OCI-LY7 (cell line): ENCODE measurements around the gene ULK1. TPM values are rescaled to one million over a fixed set of nuclear protein-coding genes. Genes with fewer than 3 reads are reported as not detected.

ENCODE experiments used
- BruUV-seq: library from RNA; stranded (reverse); fragments of 400-500 nt; replicated peaks from 2 replicates; lab custom pipeline; 2021; lab: Mats Ljungman, UMichigan
- CTCF ChIA-PET: fragments of 300-600 bp; sonication (Branson Sonifier 250); formaldehyde crosslinking; loops from one replicate; lab custom pipeline; 2022; ENCODE audit warnings: antibody characterized with exemption; ENCODE audit not compliant: unreplicated experiment; lab: Charles Lee
- POLR2A ChIA-PET: fragments of 300-600 bp; sonication (Branson Sonifier 250); formaldehyde crosslinking; loops from one replicate; lab custom pipeline; 2022; ENCODE audit warnings: antibody characterized with exemption; lab: Charles Lee
- DNase-seq: peaks from one replicate; pipeline ENCODE4 v3.0.0-alpha.2; 2015; ENCODE audit warnings: low spot score
- H2AFZ ChIP-seq: fragments of 200-600 bp; sonication (generic), shearing (Covaris generic); 2 replicates; pipeline ENCODE4 v1.6.1; 2014; ENCODE audit warnings: mild to moderate bottlenecking, antibody characterized with exemption, low read length, moderate library complexity
- H3K27ac ChIP-seq: fragments of 200-600 bp; sonication (generic); 2 replicates; pipeline ENCODE4 v1.5.1; 2014; ENCODE audit warnings: mixed run types, low read depth, mild to moderate bottlenecking, moderate library complexity, low read length, inconsistent platforms; ENCODE audit not compliant: poor library complexity, severe bottlenecking
- H3K36me3 ChIP-seq: fragments of 200-600 bp; sonication (generic); 2 replicates; pipeline ENCODE4 v1.6.1; 2014; ENCODE audit warnings: mild to moderate bottlenecking, antibody characterized with exemption, low read length, moderate library complexity, mixed read lengths; ENCODE audit not compliant: insufficient read depth
- H3K4me1 ChIP-seq: fragments of 200-600 bp; sonication (generic); 2 replicates; pipeline ENCODE4 v1.5.1; 2014; ENCODE audit warnings: mild to moderate bottlenecking, low read length; ENCODE audit not compliant: insufficient read depth, poor library complexity, severe bottlenecking
- H3K4me2 ChIP-seq: fragments of 200-600 bp; sonication (generic); 2 replicates; pipeline ENCODE4 v1.6.1; 2014; ENCODE audit warnings: mild to moderate bottlenecking, low read length
- H3K4me3 ChIP-seq: fragments of 200-600 bp; sonication (generic); 2 replicates; pipeline ENCODE4 v1.5.1; 2014; ENCODE audit warnings: mild to moderate bottlenecking, low read depth, low read length; ENCODE audit not compliant: poor library complexity, severe bottlenecking
- H3K79me2 ChIP-seq: fragments of 200-600 bp; sonication (generic); 2 replicates; pipeline ENCODE4 v1.6.1; 2016; ENCODE audit warnings: low read depth, mild to moderate bottlenecking, low read length, moderate library complexity, mixed read lengths; ENCODE audit not compliant: insufficient read depth
- H3K9me2 ChIP-seq: fragments of 200-600 bp; sonication (generic); 2 replicates; pipeline ENCODE4 v1.6.1; 2016; ENCODE audit warnings: mild to moderate bottlenecking, low read length, mixed read lengths; ENCODE audit not compliant: insufficient read depth
- H3K9me3 ChIP-seq: fragments of 200-600 bp; sonication (generic); 2 replicates; pipeline ENCODE4 v1.6.1; 2014; ENCODE audit warnings: mild to moderate bottlenecking, mixed run types, low read length, mixed read lengths
- H4K20me1 ChIP-seq: fragments of 200-600 bp; sonication (generic); 2 replicates; pipeline ENCODE4 v1.6.1; 2014; ENCODE audit warnings: mild to moderate bottlenecking, antibody characterized with exemption, low read length, moderate library complexity, mixed read lengths; ENCODE audit not compliant: insufficient read depth
- CTCF ChIP-seq: fragments of 200-600 bp; sonication (generic); conservative IDR thresholded peaks from 2 replicates; pipeline ENCODE4 v1.5.1; 2014; ENCODE audit warnings: mild to moderate bottlenecking, antibody characterized with exemption, low read length, moderate library complexity, mixed read lengths
- EZH2phosphoT487 ChIP-seq: fragments of 200-600 bp; sonication (generic); IDR thresholded peaks from 2 replicates; pipeline ENCODE4 v1.6.1; 2018; ENCODE audit warnings: low read depth, borderline replicate concordance, mild to moderate bottlenecking, mixed run types, antibody characterized with exemption, low read length, moderate library complexity, mixed read lengths
- intact Hi-C: fragments of 100-400 bp; cut with micrococcal nuclease; formaldehyde crosslinking; loops from one replicate; pipeline ENCODE4 v1.10.0; 2022; ENCODE audit not compliant: unreplicated experiment
- total RNA-seq, 2 experiments: library from RNA; depleted of rRNA in 1 of 2; stranded (reverse); fragments of >200 nt in 1 of 2; shearing (Covaris generic) in 1 of 2; gene quantifications; 2 replicates each; pipeline ENCODE4 v1.2.3, GENCODE V29; 2014 to 2022

ULK1 gene
- total RNA-seq, 2 experiments from 2014 or later, result 4.3 to 15.5 TPM

DNA sequence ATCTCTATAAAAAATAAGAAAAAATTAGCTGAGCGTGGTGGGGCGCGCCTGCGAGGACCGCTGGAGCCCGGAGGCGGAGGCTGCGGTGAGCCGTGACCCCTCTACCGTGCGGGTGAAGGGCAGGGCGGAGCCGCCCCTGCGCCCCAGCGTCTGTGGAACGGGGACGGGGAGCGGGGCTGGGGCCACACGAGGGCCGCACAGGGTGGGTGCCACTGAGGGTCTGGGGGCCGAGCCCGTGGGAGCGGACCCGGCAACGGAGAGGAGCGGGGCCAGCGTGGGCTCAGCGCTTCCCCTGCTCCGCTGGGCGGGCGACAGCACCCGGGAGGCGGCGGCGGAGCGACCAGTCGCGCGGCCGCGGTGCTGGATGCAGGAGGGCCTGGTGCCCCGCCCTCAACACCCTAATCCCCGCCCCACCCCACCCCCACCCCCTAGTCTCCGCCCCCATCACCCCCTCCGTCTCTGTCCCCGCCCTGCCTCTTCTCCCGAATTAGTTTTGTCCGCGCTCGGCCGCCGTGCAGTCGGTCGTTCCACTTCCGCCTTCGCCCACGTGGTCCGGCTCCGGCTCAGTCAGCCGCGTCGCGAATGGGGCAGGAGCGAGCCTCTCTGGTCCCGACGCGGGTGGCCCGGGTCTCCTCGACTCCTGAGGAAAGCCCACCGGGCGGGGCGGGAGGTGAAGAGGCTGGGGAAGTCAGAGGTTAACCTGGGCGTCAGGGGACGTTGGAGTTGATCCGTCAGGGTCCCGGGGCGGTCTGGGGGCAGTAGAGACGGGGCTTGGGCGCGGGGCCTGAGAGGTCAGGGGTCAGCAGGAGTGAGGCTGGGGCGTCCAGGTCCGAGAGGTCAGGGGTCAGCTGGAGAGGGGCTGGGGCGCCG lies 34.5 kb downstream of the ULK1 start, which contains the start of gene PUS1:
TSS of gene PUS1 (plus strand) at position 566 of the 870 bp plus-strand sequence. CDS start 447 bp downstream, outside the sequence.
- H3K36me3 ChIP-seq, result peaks cover 38% of the 10 kb centered on the region
- TF ChIP-seq EZH2phosphoT487 (no peak), CTCF (no peak)
- H3K27ac ChIP-seq, result peak within 1 kb of the TSS; percentile 65
- H3K79me2 ChIP-seq, result peaks cover 25% of the 10 kb centered on the region
- DNase-seq, result peak; percentile 95
- H3K9me3 ChIP-seq, result no peaks in the 10 kb centered on the region
- H3K4me3 ChIP-seq, result peak within 1 kb of the TSS; percentile 94
- peak within 1 kb of the TSS; percentile 96 for H3K4me2 ChIP-seq
- ChIA-PET POLR2A (interaction anchor here (0.5 kb wide), 1 partner anchor 15 kb away, joined by 3 read pairs; no protein-coding TSS in a partner anchor), CTCF (no interaction called here)
- H3K4me1 ChIP-seq, result peaks cover 28% of the 10 kb centered on the region
- BruUV-seq, result no TSS peak
- H2AFZ ChIP-seq, result peak within 1 kb of the TSS; percentile 17; the same call in 1 of the 2 replicates
- no peaks in the 10 kb centered on the region for H3K9me2 ChIP-seq
- H4K20me1 ChIP-seq, result peaks cover 4% of the 10 kb centered on the region; the same call in 1 of the 2 replicates
- intact Hi-C loops, result loop anchor here (1.0 to 10.0 kb wide), 3 partner anchors 20 to 136 kb away; partner anchors contain the start of genes EP400 and ULK1

DNA sequence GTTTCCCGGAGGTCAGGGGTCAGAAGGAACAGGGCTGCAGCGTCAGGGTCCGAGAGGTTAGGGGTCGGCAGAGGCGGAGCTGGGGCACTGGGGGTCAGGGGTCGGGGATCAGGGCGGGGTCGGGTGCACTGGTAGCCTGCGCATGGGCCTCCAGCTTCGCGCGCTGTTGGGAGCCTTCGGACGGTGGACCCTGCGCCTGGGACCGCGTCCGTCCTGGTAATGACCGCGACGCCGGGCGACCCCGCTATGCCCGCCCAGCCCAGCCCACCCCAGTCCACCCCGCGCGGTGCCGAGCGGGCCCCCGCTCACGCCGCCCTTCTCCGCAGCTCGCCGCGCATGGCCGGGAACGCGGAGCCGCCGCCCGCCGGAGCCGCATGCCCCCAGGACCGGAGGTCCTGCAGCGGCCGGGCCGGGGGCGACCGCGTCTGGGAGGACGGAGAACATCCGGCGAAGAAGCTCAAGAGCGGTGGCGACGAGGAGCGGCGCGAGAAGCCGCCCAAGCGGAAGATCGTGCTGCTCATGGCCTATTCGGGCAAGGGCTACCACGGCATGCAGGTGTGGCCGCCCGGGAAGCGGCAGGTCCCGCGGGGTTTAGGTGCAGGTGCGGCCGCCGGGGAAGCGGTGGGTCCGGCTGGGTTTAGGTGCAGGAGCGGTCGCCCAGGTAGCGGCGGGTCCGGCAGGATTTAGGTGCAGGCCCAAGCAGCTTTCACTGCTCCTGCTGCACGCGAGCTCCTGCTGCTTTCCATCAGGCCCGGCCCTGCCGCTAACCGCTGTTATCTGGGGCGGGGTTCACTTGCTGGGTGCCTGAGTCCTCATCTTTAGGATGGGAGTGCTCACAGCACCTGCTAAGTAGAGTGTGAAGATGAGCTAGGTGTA lies 35.4 kb downstream of the ULK1 start:
- peaks cover 19% of the 10 kb centered on the region for H3K4me1 ChIP-seq
- H3K9me2 ChIP-seq, result no peaks in the 10 kb centered on the region
- peaks cover 25% of the 10 kb centered on the region for H3K79me2 ChIP-seq
- TF ChIP-seq CTCF (no peak), EZH2phosphoT487 (no peak)
- CTCF ChIA-PET, result interaction anchor here (0.6 kb wide), 1 partner anchor 156 kb away, joined by 3 read pairs; no protein-coding TSS in a partner anchor
- H3K27ac ChIP-seq, result peak overlapping the region; percentile 65
- H3K4me2 ChIP-seq, result peak overlapping the region; percentile 89
- intact Hi-C loops, result loop anchor here (1.0 to 10.0 kb wide), 3 partner anchors 19 to 135 kb away; partner anchors contain the start of genes EP400 and ULK1
- DNase-seq, result peak; percentile 84
- H3K36me3 ChIP-seq, result peaks cover 46% of the 10 kb centered on the region
- BruUV-seq, result no TSS peak
- POLR2A ChIA-PET, result interaction anchor here (0.5 kb wide), 1 partner anchor 14 kb away, joined by 3 read pairs; no protein-coding TSS in a partner anchor
- H2AFZ ChIP-seq, result no peak overlapping the region
- H3K4me3 ChIP-seq, result peak overlapping the region; percentile 94
- no peaks in the 10 kb centered on the region for H3K9me3 ChIP-seq
- peaks cover 4% of the 10 kb centered on the region; the same call in 1 of the 2 replicates for H4K20me1 ChIP-seq
